HepG2 (cell line): ENCODE data around the gene PLG. TPM values are rescaled to one million over a fixed set of nuclear protein-coding genes. Genes with fewer than 3 reads are reported as not detected.

Experiments
- ATAC-seq: fragments of 200-7000 bp; cut with Tn5 transposase; 3 replicates; pipeline ENCODE4 v1.9.1; 2020; ENCODE audit warnings: mild to moderate bottlenecking, moderate library complexity
- BruUV-seq: library from RNA; stranded (reverse); fragments of 400-500 nt; replicated peaks from 2 replicates; lab custom pipeline; 2021; lab: Mats Ljungman, UMichigan
- CTCF ChIA-PET: fragments of 300-600 bp; formaldehyde crosslinking; extraction: SDS; loops from one replicate; lab custom pipeline; 2021; ENCODE audit warnings: low total read pairs, inconsistent platforms, low intra/inter-chr PET ratio; lab: Yijun Ruan, JAX
- POLR2A ChIA-PET: fragments of 350-600 bp; sonication (Branson Sonifier 250); formaldehyde crosslinking; loops from one replicate; lab custom pipeline; 2020; ENCODE audit warnings: antibody characterized with exemption, inconsistent platforms; lab: Yijun Ruan, JAX
- DNase-seq: peaks from one replicate; pipeline ENCODE4 v3.0.0-alpha.2; 2015; ENCODE audit warnings: low spot score
- FAIRE-seq: peaks from 3 replicates; lab custom pipeline; 2011; peaks lifted over from hg19 to GRCh38; lab: Jason Lieb, UNC
- H2AFZ ChIP-seq: one replicate; pipeline ENCODE4 v1.6.1; 2011; ENCODE audit warnings: low read length, inconsistent platforms
- H3K27ac ChIP-seq: fragments of 300-600 bp; 3 replicates; pipeline ENCODE4 v1.8.0; 2011; ENCODE audit warnings: mixed run types, mild to moderate bottlenecking, mixed read lengths, low read length, inconsistent platforms; ENCODE audit not compliant: insufficient read depth; ENCODE audit errors: extremely low read length
- H3K27me3 ChIP-seq, 2 experiments: fragments of 200-600 bp in 1 of 2; 2 replicates in 1 of 2; 3 replicates in 1 of 2; pipeline versions ENCODE4 v1.6.0 to v1.8.0; 2011; ENCODE audit warnings: low read length in 2 of 2, mild to moderate bottlenecking in 2 of 2, moderate library complexity in 2 of 2, inconsistent platforms in 1 of 2; ENCODE audit not compliant: insufficient read depth in 2 of 2, control insufficient read depth in 1 of 2
- H3K36me3 ChIP-seq, 2 experiments: fragments of 200-600 bp in 1 of 2; replicated peaks in 1 of 2; 2 replicates in 1 of 2; 3 replicates in 1 of 2; pipeline versions ENCODE4 v1.5.1 to v1.8.0; 2011; ENCODE audit warnings: low read length in 2 of 2, inconsistent platforms in 1 of 2; ENCODE audit not compliant: insufficient read depth in 2 of 2, control insufficient read depth in 1 of 2
- H3K4me1 ChIP-seq: 2 replicates; pipeline ENCODE4 v1.5.1; 2012; ENCODE audit warnings: low read length, inconsistent platforms; ENCODE audit not compliant: insufficient read depth
- H3K4me2 ChIP-seq: 2 replicates; pipeline ENCODE4 v1.6.0; 2011; ENCODE audit warnings: low read depth, low read length, inconsistent platforms
- H3K4me3 ChIP-seq, 3 experiments: fragments of 200-600 bp in 1 of 3; sonication (generic), shearing (Covaris generic) in 1 of 3; replicated peaks in 1 of 3; 2 replicates each; pipeline ENCODE4 v1.5.1; 2011 to 2016; ENCODE audit warnings: low read length in 3 of 3, inconsistent platforms in 2 of 3, low read depth in 2 of 3, mild to moderate bottlenecking in 2 of 3, control low read depth in 1 of 3, mixed read lengths in 1 of 3; ENCODE audit not compliant: insufficient read depth in 1 of 3
- H3K79me2 ChIP-seq: one replicate; pipeline ENCODE4 v1.6.1; 2011; ENCODE audit warnings: low read length, inconsistent platforms; ENCODE audit not compliant: insufficient read depth
- H3K9ac ChIP-seq: 2 replicates; pipeline ENCODE4 v1.6.0; 2011; ENCODE audit warnings: mild to moderate bottlenecking, low read depth, low read length, inconsistent platforms; ENCODE audit not compliant: insufficient read depth
- H3K9me3 ChIP-seq: 2 replicates; pipeline ENCODE4 v1.5.1; 2012; ENCODE audit warnings: mild to moderate bottlenecking, low read length
- H4K20me1 ChIP-seq: 2 replicates; pipeline ENCODE4 v1.6.0; 2011; ENCODE audit warnings: inconsistent platforms, mild to moderate bottlenecking, low read length, moderate library complexity; ENCODE audit not compliant: insufficient read depth
- CTCF ChIP-seq: sonication (generic); formaldehyde crosslinking; IDR thresholded peaks from 2 replicates; pipeline ENCODE4 v1.5.0; 2020; ENCODE audit warnings: mild to moderate bottlenecking, missing genetic modification reagents, moderate library complexity
- FOXO1 ChIP-seq: sonication (generic); formaldehyde crosslinking; IDR thresholded peaks from 2 replicates; pipeline ENCODE4 v1.4.0; 2020; ENCODE audit warnings: missing genetic modification reagents
- STAG1 ChIP-seq: sonication (generic); formaldehyde crosslinking; IDR thresholded peaks from 2 replicates; pipeline ENCODE4 v1.4.0; 2020; ENCODE audit warnings: missing genetic modification reagents
- ZKSCAN5 ChIP-seq: sonication (generic); formaldehyde crosslinking; IDR thresholded peaks from 2 replicates; pipeline ENCODE4 v1.5.1; 2020; ENCODE audit warnings: mild to moderate bottlenecking, missing genetic modification reagents
- ZMYM4 ChIP-seq: sonication (generic); formaldehyde crosslinking; IDR thresholded peaks from 2 replicates; pipeline ENCODE4 v1.8.1; 2023; ENCODE audit warnings: mild to moderate bottlenecking, missing genetic modification reagents
- ZNF557 ChIP-seq: sonication (generic); formaldehyde crosslinking; IDR thresholded peaks from 2 replicates; pipeline ENCODE4 v1.4.0; 2020; ENCODE audit warnings: missing genetic modification reagents
- ZNF652 ChIP-seq: IDR thresholded peaks from 2 replicates; pipeline ENCODE4 v1.6.1; 2016; ENCODE audit warnings: low read depth, borderline replicate concordance
- WGBS: methylation state at CpG from one replicate; pipeline ENCODE4 v1.1.6; 2017; ENCODE audit warnings: low lambda C conversion rate; 5-methylcytosine and 5-hydroxymethylcytosine counted together
- in situ Hi-C: cut with HindIII; loops from 2 replicates; pipeline ENCODE4 v1.10.0; 2017; ENCODE audit warnings: low pct_unique_long_range_greater_than_20kb; ENCODE audit not compliant: extremely low pct_ligation_motif_present
- intact Hi-C: fragments of 100-400 bp; cut with micrococcal nuclease; formaldehyde crosslinking; loops from one replicate; pipeline ENCODE4 v1.10.0; 2022; ENCODE audit not compliant: unreplicated experiment
- polyA plus RNA-seq, 8 experiments: library from polyadenylated mRNA; depleted of rRNA in 3 of 8; stranded (reverse) in 7 of 8; unstranded in 1 of 8; fragments of >200 nt; fragmentation: Illumina TruSeq in 4 of 8; extraction: Trizol in 4 of 8; gene quantifications; 2 replicates each; pipeline versions ENCODE4 v1.2.1 to v1.2.3, GENCODE V29; 2011 to 2016; ENCODE audit warnings: low read depth in 4 of 8, missing spikeins in 1 of 8, mixed read lengths in 1 of 8; ENCODE audit not compliant: insufficient read depth in 1 of 8
- total RNA-seq, 5 experiments: library from RNA; depleted of rRNA; stranded (reverse); fragments of >200 nt; fragmentation: Illumina TruSeq; extraction: Trizol; gene quantifications; 2 replicates each; pipeline ENCODE4 v1.2.3, GENCODE V29; 2016; ENCODE audit warnings: low read depth in 1 of 5
- TF ChIP-seq, protein P1 (sequence below): sonication (generic); formaldehyde crosslinking; IDR thresholded peaks from 2 replicates; pipeline ENCODE4 v1.8.0; 2022; ENCODE audit warnings: missing genetic modification reagents, low read depth, mild to moderate bottlenecking, borderline replicate concordance

PLG gene
- total and polyA plus RNA-seq, 2 of the 13 experiments (the other 11 are each of a cell fraction or from before 2014, with no cell fraction given): 1.7 to 10.7 TPM

GRCh38 chr6:160790028-160790792, 88.2 kb downstream of the PLG start:
- H3K4me1 ChIP-seq: no peaks in the 10 kb centered on the region
- H3K9me3 ChIP-seq: no peaks in the 10 kb centered on the region
- no peak for DNase-seq
- intact Hi-C loops: no loop called here
- 5% methylated on average over 7 of the region's 7 CpGs for WGBS
- no peak for ATAC-seq
- ChIA-PET CTCF (interaction anchor here (1.7 kb wide), 1 partner anchor 583 kb away, joined by 12 read pairs; no protein-coding TSS in a partner anchor), POLR2A (no interaction called here)
- in situ Hi-C loops: no loop called here
- no peak overlapping the region for H3K4me2 ChIP-seq
- H3K36me3 ChIP-seq: no peaks in the 10 kb centered on the region
- no peak overlapping the region for H3K9ac ChIP-seq
- no peaks in the 10 kb centered on the region for H4K20me1 ChIP-seq
- no peak overlapping the region for H3K27ac ChIP-seq
- BruUV-seq: no TSS peak
- H3K79me2 ChIP-seq: no peaks in the 10 kb centered on the region
- no peak overlapping the region for H3K4me3 ChIP-seq
- no peak overlapping the region for H2AFZ ChIP-seq
- TF ChIP-seq, protein P1, sequence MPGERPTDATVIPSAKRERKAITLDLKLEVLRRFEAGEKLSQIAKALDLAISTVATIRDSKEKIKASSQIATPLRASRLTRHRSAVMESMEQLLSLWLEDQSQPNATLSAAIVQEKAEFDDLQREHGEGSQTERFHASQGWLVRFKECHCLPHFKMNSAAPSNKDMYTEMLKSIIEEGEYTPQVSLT (CRISPR knock-in tag): no peak
- TF ChIP-seq FOXO1 (CRISPR knock-in tag) (no peak), ZNF557 (CRISPR knock-in tag) (no peak), ZKSCAN5 (CRISPR knock-in tag) (peak; percentile 93), ZNF652 (CRISPR knock-in tag) (peak; percentile 78), STAG1 (CRISPR knock-in tag) (peak; percentile 20; the same call in 1 of the 2 replicates), CTCF (CRISPR knock-in tag) (peak; percentile 36), ZMYM4 (CRISPR knock-in tag) (no peak)
- no peaks in the 10 kb centered on the region; a peak in 1 of 5 replicates for H3K27me3 ChIP-seq
- FAIRE-seq: no peak
